ENCODE data around the gene CD46. TPM values are rescaled to one million over a fixed set of nuclear protein-coding genes. Genes with fewer than 3 reads are reported as not detected.

The CD46 gene
- total RNA-seq, 1 donor: 92.3 TPM

- TF ChIP-seq CTCF (IDR thresholded peaks at IDR 0.05; ENCODE audit: insufficient read depth, low read length): no peak
- DNase-seq (ENCODE audit: low read depth): no peak
- H3K4me3 ChIP-seq (ENCODE audit: low read depth, low read length): no peak overlapping the region
Observed at GRCh38 chr1:207799989-207800648, 48.3 kb downstream of the CD46 start.

- DNase-seq (ENCODE audit: low read depth): no peak
- no peak for TF ChIP-seq CTCF (IDR thresholded peaks at IDR 0.05; ENCODE audit: insufficient read depth, low read length)
- H3K4me3 ChIP-seq (ENCODE audit: low read depth, low read length): no peak overlapping the region
Observed at GRCh38 chr1:207801819-207802218, 50.0 kb downstream of the CD46 start.

- no peak for DNase-seq (ENCODE audit: low read depth)
- no peak for TF ChIP-seq CTCF (IDR thresholded peaks at IDR 0.05; ENCODE audit: insufficient read depth, low read length)
- no peak overlapping the region for H3K4me3 ChIP-seq (ENCODE audit: low read depth, low read length)
Observed at GRCh38 chr1:207803678-207804077, 51.8 kb downstream of the CD46 start.

- no peak for DNase-seq (ENCODE audit: low read depth)
- H3K4me3 ChIP-seq (ENCODE audit: low read depth, low read length): no peak overlapping the region
- no peak for TF ChIP-seq CTCF (IDR thresholded peaks at IDR 0.05; ENCODE audit: insufficient read depth, low read length)
Observed at GRCh38 chr1:207804721-207805468, 53.0 kb downstream of the CD46 start.

GRCh38 chr1:207805841-207806421 lies 54.1 kb downstream of the CD46 start:
- H3K4me3 ChIP-seq (ENCODE audit: low read depth, low read length): no peak overlapping the region
- no peak for TF ChIP-seq CTCF (IDR thresholded peaks at IDR 0.05; ENCODE audit: insufficient read depth, low read length)
- peak; percentile 97 for DNase-seq (ENCODE audit: low read depth)

GRCh38 chr1:207806531-207807325 lies 54.9 kb downstream of the CD46 start:
- no peak for DNase-seq (ENCODE audit: low read depth)
- no peak for TF ChIP-seq CTCF (IDR thresholded peaks at IDR 0.05; ENCODE audit: insufficient read depth, low read length)

More at GRCh38 chr1:207806531-207807325, 54.9 kb downstream of the CD46 start:
- H3K4me3 ChIP-seq (ENCODE audit: low read depth, low read length): no peak overlapping the region

Data from fibroblast of the aortic adventitia (primary cell).